ENCODE results near the gene AFF4. TPM values are rescaled to one million over a fixed set of nuclear protein-coding genes. Genes with fewer than 3 reads are reported as not detected.

The AFF4 gene
- total and polyA plus RNA-seq, 12 donors, result 9.7 to 158 (median 83.0) TPM

DNA sequence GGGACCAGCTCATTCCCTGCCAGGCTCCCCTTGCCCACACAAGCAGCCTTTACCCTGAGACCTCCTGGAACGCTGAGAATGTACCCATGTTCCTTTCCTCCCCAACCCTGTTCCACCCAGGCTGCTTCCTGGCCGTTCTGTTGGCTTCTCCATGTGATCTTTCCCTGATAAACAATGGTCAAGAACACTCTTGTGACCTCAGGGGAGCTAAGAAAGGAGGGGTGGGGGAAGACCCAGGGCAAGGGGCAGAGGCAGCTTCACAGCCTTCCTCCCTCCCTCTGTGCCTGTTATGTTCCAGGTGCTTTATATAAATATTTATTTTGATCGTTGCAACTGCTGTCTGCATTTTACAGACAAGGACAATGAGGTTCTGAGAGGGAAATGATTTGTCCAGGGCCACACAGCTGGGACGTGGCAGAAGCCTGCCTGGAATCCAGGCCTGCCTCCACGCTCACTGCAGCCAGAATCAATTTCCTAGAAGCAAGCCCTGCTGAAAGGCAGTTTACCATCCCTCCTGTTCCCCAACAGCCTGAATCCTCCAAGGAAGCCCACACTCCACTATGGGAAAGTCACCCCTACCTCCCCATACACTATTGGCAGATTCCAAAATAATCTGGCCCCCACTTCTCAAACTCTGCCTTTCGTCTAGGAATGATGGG, 136.9 kb downstream of the AFF4 start:
- TF ChIP-seq POLR2A (IDR thresholded peaks at IDR 0.05), result no peak
- TF ChIP-seq, protein P1, sequence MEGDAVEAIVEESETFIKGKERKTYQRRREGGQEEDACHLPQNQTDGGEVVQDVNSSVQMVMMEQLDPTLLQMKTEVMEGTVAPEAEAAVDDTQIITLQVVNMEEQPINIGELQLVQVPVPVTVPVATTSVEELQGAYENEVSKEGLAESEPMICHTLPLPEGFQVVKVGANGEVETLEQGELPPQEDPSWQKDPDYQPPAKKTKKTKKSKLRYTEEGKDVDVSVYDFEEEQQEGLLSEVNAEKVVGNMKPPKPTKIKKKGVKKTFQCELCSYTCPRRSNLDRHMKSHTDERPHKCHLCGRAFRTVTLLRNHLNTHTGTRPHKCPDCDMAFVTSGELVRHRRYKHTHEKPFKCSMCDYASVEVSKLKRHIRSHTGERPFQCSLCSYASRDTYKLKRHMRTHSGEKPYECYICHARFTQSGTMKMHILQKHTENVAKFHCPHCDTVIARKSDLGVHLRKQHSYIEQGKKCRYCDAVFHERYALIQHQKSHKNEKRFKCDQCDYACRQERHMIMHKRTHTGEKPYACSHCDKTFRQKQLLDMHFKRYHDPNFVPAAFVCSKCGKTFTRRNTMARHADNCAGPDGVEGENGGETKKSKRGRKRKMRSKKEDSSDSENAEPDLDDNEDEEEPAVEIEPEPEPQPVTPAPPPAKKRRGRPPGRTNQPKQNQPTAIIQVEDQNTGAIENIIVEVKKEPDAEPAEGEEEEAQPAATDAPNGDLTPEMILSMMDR (IDR thresholded peaks at IDR 0.05), result no peak
- H3K9me3 ChIP-seq (replicated peaks in 1 of 3), result no peaks in the 10 kb centered on the region
- H3K4me1 ChIP-seq (replicated peaks in 1 of 2), result peaks cover 7 to 16% of the 10 kb centered on the region in 2 donors
- H3K27me3 ChIP-seq, result no peaks in the 10 kb centered on the region
- H3K27ac ChIP-seq, result no peak overlapping the region
- 72 to 85% (median 79%) methylated on average over 6 of the region's 6 CpGs for WGBS, 4 donors
- intact Hi-C loops (cut with DNase I), result no loop called here
- H3K4me3 ChIP-seq, result no peak overlapping the region
- no peaks in the 10 kb centered on the region for H3K36me3 ChIP-seq (replicated peaks in 1 of 2)
- DNase-seq, result no peak

DNA sequence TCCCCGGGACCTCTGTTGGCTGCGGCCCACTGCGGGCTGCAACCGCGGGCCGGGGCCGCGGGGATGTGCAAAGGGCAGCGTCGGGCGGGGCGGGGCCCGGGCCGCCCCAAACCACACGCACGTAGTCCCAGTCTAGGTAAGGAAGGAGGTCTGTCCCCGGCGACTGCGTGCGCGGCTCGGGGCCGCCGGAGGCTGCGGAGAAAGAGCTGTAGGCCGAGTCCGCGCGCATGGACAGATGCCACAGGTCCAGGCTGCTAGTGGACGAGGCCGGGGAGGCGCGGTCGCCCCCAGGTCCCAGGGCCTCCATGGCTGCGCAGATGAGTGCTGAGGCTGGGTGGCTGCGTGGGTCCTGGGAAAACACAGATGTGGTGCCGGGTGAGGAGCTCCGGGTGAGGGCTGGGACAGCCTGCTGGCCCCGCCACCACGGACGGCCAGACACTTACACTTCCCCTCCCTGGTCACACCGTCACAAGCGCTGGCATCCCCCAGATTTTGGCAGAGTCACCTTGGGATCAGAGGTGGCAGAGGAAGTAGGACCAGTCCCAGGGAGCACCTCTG, 137.5 kb downstream of the AFF4 start:
- Histone ChIP-seq H3K4me1 (replicated peaks in 1 of 2) (peaks cover 7 to 16% of the 10 kb centered on the region in 2 donors), H3K27ac (no peak overlapping the region), H3K36me3 (replicated peaks in 1 of 2) (no peaks in the 10 kb centered on the region), H3K27me3 (no peaks in the 10 kb centered on the region), H3K9me3 (replicated peaks in 1 of 3) (no peaks in the 10 kb centered on the region), H3K4me3 (no peak overlapping the region)
- intact Hi-C loops (cut with DNase I), result no loop called here
- 62 to 78% (median 70%) methylated on average over 24 to 43 of the region's 43 CpGs for WGBS, 4 donors
- TF ChIP-seq, protein P1 (IDR thresholded peaks at IDR 0.05), result no peak
- TF ChIP-seq POLR2A (IDR thresholded peaks at IDR 0.05), result no peak
- no peak for DNase-seq

Small RNA genes lying within 50 kb of the gene (small RNA-seq; reads per million reads assigned to genes)
- gene AC113410.1 (0 reads per million in 2 donors), gene ATP6V0E1P1 (0 reads per million in 2 donors), gene RF00019 (0 reads per million in 2 donors), gene RNA5SP192 (0 reads per million in 2 donors)

Other genes starting within 250 kb of the AFF4 start
- gene KIF3A, start 226.1 kb downstream of the AFF4 start, total RNA-seq, result 10 to 100 TPM in 4 of 9 donors, 1 to 10 TPM in 5; 5.6 to 42.0 (median 9.5) TPM
- 10 to 100 TPM in 2 of 3 donors, 1 to 10 TPM in 1; 4.1 to 26.8 (median 11.7) TPM for gene KIF3A, start 226.1 kb downstream of the AFF4 start, polyA plus RNA-seq
- under 1 TPM in 4 of 9 donors, not detected in 5; 0.08 to 0.33 (median 0.17) TPM for gene CCNI2, start 216.2 kb downstream of the AFF4 start, total RNA-seq
- gene CCNI2, start 216.2 kb downstream of the AFF4 start, polyA plus RNA-seq, result under 1 TPM; 0.20 to 0.40 (median 0.40) TPM
- gene SEPTIN8, start 186.4 kb downstream of the AFF4 start, total RNA-seq, result 10 to 100 TPM in 8 of 9 donors, 1 to 10 TPM in 1; 9.7 to 36.2 (median 27.6) TPM
- gene SEPTIN8, start 186.4 kb downstream of the AFF4 start, polyA plus RNA-seq, result 10 to 100 TPM; 16.1 to 30.7 (median 19.6) TPM
- 1 to 10 TPM in 2 of 9 donors, under 1 TPM in 4, not detected in 3; 0.06 to 1.8 (median 0.53) TPM for gene SOWAHA, start 150.3 kb downstream of the AFF4 start, total RNA-seq
- under 1 TPM; 0.17 to 0.90 (median 0.40) TPM for gene SOWAHA, start 150.3 kb downstream of the AFF4 start, polyA plus RNA-seq
- gene SHROOM1, start 133.0 kb downstream of the AFF4 start, total RNA-seq, result 10 to 100 TPM in 1 of 9 donors, 1 to 10 TPM in 8; 1.9 to 10.3 (median 5.2) TPM
- gene SHROOM1, start 133.0 kb downstream of the AFF4 start, polyA plus RNA-seq, result 10 to 100 TPM in 1 of 3 donors, 1 to 10 TPM in 2; 1.3 to 18.3 (median 6.7) TPM
- gene GDF9, start 97.2 kb downstream of the AFF4 start, total RNA-seq, result 1 to 10 TPM in 2 of 9 donors, under 1 TPM in 7; 0.41 to 1.4 (median 0.70) TPM
- 1 to 10 TPM in 2 of 3 donors, under 1 TPM in 1; 0.88 to 1.0 (median 1.0) TPM for gene GDF9, start 97.2 kb downstream of the AFF4 start, polyA plus RNA-seq
- gene UQCRQ, start 97.0 kb downstream of the AFF4 start, total RNA-seq, result 100 to 1,000 TPM; 141 to 807 (median 505) TPM
- gene UQCRQ, start 97.0 kb downstream of the AFF4 start, polyA plus RNA-seq, result 100 to 1,000 TPM; 263 to 729 (median 538) TPM
- gene LEAP2, start 90.0 kb downstream of the AFF4 start, total RNA-seq, result 1 to 10 TPM in 4 of 9 donors, under 1 TPM in 3, not detected in 2; 0.39 to 1.7 (median 1.1) TPM
- gene LEAP2, start 90.0 kb downstream of the AFF4 start, polyA plus RNA-seq, result 1 to 10 TPM in 2 of 3 donors, under 1 TPM in 1; 0.57 to 3.1 (median 1.8) TPM
- gene ZCCHC10, start 62.9 kb upstream of the AFF4 start, total RNA-seq, result 10 to 100 TPM in 8 of 9 donors, 1 to 10 TPM in 1; 8.3 to 39.3 (median 18.2) TPM
- gene ZCCHC10, start 62.9 kb upstream of the AFF4 start, polyA plus RNA-seq, result 10 to 100 TPM; 15.5 to 25.9 (median 20.6) TPM
- 100 to 1,000 TPM in 2 of 9 donors, 10 to 100 TPM in 7; 48.0 to 141 (median 81.8) TPM for gene HSPA4, start 88.4 kb upstream of the AFF4 start, total RNA-seq
- gene HSPA4, start 88.4 kb upstream of the AFF4 start, polyA plus RNA-seq, result 100 to 1,000 TPM; 123 to 207 (median 159) TPM